Measurements from ENCODE around the gene C1orf50.
A peak's percentile ranks its signal among the peaks of the same experiment; 100 is the strongest.

Gene C1orf50

GRCh38 chr1:42735477-42736105, 31.5 kb upstream of the C1orf50 start:
- H3K4me1 ChIP-seq (ENCODE audit: insufficient read depth, low read length) = peaks cover 27% of the 10 kb centered on the region; the same call in 1 of the 2 replicates
- H3K36me3 ChIP-seq (ENCODE audit: insufficient read depth, low read length) = no peaks in the 10 kb centered on the region
- no peak overlapping the region for H3K9ac ChIP-seq (ENCODE audit: low read depth, low read length)
- no peaks in the 10 kb centered on the region for H3K9me3 ChIP-seq (ENCODE audit: control insufficient read depth, insufficient read depth, low read length)

- H3K36me3 ChIP-seq (ENCODE audit: insufficient read depth, low read length) = no peaks in the 10 kb centered on the region
- peaks cover 29% of the 10 kb centered on the region; the same call in 1 of the 2 replicates for H3K4me1 ChIP-seq (ENCODE audit: insufficient read depth, low read length)
- no peaks in the 10 kb centered on the region for H3K9me3 ChIP-seq (ENCODE audit: control insufficient read depth, insufficient read depth, low read length)
- no peak overlapping the region for H3K9ac ChIP-seq (ENCODE audit: low read depth, low read length)
Observed at GRCh38 chr1:42736152-42736551, 30.9 kb upstream of the C1orf50 start.

GRCh38 chr1:42736571-42737200, 30.4 kb upstream of the C1orf50 start:
- Histone ChIP-seq H3K4me1 (ENCODE audit: insufficient read depth, low read length) (peaks cover 33% of the 10 kb centered on the region; the same call in 1 of the 2 replicates), H3K9ac (ENCODE audit: low read depth, low read length) (no peak overlapping the region), H3K36me3 (ENCODE audit: insufficient read depth, low read length) (no peaks in the 10 kb centered on the region), H3K9me3 (ENCODE audit: control insufficient read depth, insufficient read depth, low read length) (no peaks in the 10 kb centered on the region)

- Histone ChIP-seq H3K4me1 (ENCODE audit: insufficient read depth, low read length) (peaks cover 33% of the 10 kb centered on the region; the same call in 1 of the 2 replicates), H3K9ac (ENCODE audit: low read depth, low read length) (no peak overlapping the region), H3K9me3 (ENCODE audit: control insufficient read depth, insufficient read depth, low read length) (no peaks in the 10 kb centered on the region), H3K36me3 (ENCODE audit: insufficient read depth, low read length) (no peaks in the 10 kb centered on the region)
Observed at GRCh38 chr1:42737257-42737656, 29.8 kb upstream of the C1orf50 start.

DNA sequence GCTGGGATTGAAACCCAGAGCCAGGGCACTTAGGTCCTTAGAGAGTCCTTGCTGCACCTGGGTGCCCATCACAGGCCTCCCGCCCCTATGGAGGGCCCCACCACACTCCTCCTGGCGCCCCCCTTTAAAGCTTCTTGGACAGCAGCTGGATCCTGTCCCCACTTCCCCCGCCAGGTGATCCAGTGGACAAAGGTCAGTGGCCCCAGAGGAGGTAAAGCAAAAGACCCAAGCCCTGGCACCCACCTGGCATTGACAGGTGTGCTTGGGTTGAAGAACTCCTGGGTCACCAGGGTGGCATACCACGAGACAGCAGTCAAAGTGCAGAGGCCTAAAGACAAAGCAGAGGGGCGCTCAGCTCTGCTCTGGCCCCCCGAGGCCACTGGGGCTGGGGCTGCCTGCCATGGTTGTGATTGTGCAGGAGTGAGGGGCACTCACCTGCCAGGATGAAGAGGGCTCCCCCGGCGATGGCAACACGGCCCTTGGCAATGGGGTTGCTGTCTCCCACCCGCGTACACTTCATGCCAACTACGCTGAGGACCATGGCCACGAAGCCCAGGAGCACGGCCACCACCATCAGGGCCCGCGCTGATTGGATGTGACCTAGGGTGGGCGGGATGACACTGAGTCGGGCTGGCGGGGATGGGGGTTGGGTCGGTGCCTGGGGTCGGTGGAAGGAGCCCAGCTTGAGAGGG, 28.9 kb upstream of the C1orf50 start:
- Histone ChIP-seq H3K4me1 (ENCODE audit: insufficient read depth, low read length) (peaks cover 36% of the 10 kb centered on the region), H3K36me3 (ENCODE audit: insufficient read depth, low read length) (no peaks in the 10 kb centered on the region), H3K9ac (ENCODE audit: low read depth, low read length) (no peak overlapping the region), H3K9me3 (ENCODE audit: control insufficient read depth, insufficient read depth, low read length) (no peaks in the 10 kb centered on the region)

DNA sequence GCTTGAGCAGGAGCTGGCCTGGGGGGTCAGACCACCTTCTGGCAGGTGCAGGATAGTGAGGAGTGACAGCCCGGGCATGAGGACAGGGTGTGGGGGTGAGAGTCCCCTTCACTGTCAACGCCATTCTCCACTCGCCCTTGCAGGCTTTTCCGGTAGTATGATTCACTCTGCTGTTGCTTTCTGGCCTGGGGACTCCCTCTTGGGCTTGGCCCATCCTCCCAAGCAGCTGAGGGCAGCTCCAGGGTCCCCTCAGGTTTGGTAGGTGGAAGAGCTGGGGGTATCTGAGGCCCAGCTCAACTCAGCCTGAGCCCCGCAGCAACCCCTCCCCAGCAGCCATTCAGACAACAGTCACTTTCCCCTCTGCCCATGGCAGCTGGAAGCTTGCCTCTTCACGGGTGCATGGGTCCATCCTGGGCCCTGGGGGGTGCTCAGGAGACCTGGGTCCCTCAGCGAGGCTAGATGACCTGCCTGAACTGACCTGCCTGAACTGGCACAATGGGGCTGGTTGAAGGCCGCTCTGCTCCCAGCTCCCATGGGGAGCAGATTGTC, 28.3 kb upstream of the C1orf50 start:
- Histone ChIP-seq H3K36me3 (ENCODE audit: insufficient read depth, low read length) (no peaks in the 10 kb centered on the region), H3K4me1 (ENCODE audit: insufficient read depth, low read length) (peaks cover 37% of the 10 kb centered on the region), H3K9me3 (ENCODE audit: control insufficient read depth, insufficient read depth, low read length) (no peaks in the 10 kb centered on the region), H3K9ac (ENCODE audit: low read depth, low read length) (no peak overlapping the region)

GRCh38 chr1:42739753-42740700, 27.0 kb upstream of the C1orf50 start, which contains the start of gene CLDN19:
TSS of gene CLDN19 (minus strand) at chr1:42740236. CDS start at chr1:42740063, 173 bp downstream.
- Histone ChIP-seq H3K9me3 (ENCODE audit: control insufficient read depth, insufficient read depth, low read length) (no peaks in the 10 kb centered on the region), H3K9ac (ENCODE audit: low read depth, low read length) (peak within 1 kb of the TSS; percentile 24; the same call in 1 of the 2 replicates), H3K4me1 (ENCODE audit: insufficient read depth, low read length) (peaks cover 30% of the 10 kb centered on the region), H3K36me3 (ENCODE audit: insufficient read depth, low read length) (no peaks in the 10 kb centered on the region)

GRCh38 chr1:42740851-42741580, 26.0 kb upstream of the C1orf50 start:
- Histone ChIP-seq H3K9ac (ENCODE audit: low read depth, low read length) (no peak overlapping the region), H3K36me3 (ENCODE audit: insufficient read depth, low read length) (peaks cover 4% of the 10 kb centered on the region; the same call in 1 of the 2 replicates), H3K9me3 (ENCODE audit: control insufficient read depth, insufficient read depth, low read length) (no peaks in the 10 kb centered on the region), H3K4me1 (ENCODE audit: insufficient read depth, low read length) (peaks cover 30% of the 10 kb centered on the region)

GRCh38 chr1:42741706-42742105, 25.3 kb upstream of the C1orf50 start:
- H3K9ac ChIP-seq (ENCODE audit: low read depth, low read length) = no peak overlapping the region
- H3K4me1 ChIP-seq (ENCODE audit: insufficient read depth, low read length) = peaks cover 30% of the 10 kb centered on the region
- H3K36me3 ChIP-seq (ENCODE audit: insufficient read depth, low read length) = peaks cover 6% of the 10 kb centered on the region; the same call in 1 of the 2 replicates
- no peaks in the 10 kb centered on the region for H3K9me3 ChIP-seq (ENCODE audit: control insufficient read depth, insufficient read depth, low read length)

DNA sequence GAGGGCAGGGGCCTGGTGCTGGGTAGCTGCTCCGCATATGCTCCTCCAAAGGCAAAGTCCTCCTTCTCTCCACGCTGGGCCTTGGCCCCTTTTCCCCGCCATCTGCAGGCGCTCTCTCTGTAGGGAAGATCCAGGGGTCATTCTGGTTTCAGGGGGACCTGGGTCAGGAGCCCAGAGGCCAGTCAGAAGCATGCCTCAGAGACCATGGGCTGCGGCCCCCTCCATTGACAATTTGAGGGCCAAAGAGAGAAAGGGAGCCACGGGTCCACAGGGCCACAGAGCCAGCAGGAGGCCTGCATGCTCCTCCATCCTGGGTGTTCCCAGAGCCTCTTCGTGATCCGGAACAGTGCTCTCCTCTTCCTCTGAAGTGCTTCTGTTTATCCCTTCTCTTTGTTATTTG, 24.9 kb upstream of the C1orf50 start:
- H3K9me3 ChIP-seq (ENCODE audit: control insufficient read depth, insufficient read depth, low read length) = no peaks in the 10 kb centered on the region
- H3K4me1 ChIP-seq (ENCODE audit: insufficient read depth, low read length) = peaks cover 30% of the 10 kb centered on the region
- no peak overlapping the region for H3K9ac ChIP-seq (ENCODE audit: low read depth, low read length)
- peaks cover 6% of the 10 kb centered on the region; the same call in 1 of the 2 replicates for H3K36me3 ChIP-seq (ENCODE audit: insufficient read depth, low read length)

- no peaks in the 10 kb centered on the region for H3K9me3 ChIP-seq (ENCODE audit: control insufficient read depth, insufficient read depth, low read length)
- no peak overlapping the region for H3K9ac ChIP-seq (ENCODE audit: low read depth, low read length)
- H3K4me1 ChIP-seq (ENCODE audit: insufficient read depth, low read length) = peaks cover 30% of the 10 kb centered on the region
- H3K36me3 ChIP-seq (ENCODE audit: insufficient read depth, low read length) = peaks cover 6% of the 10 kb centered on the region; the same call in 1 of the 2 replicates
Observed at GRCh38 chr1:42742617-42743316, 24.3 kb upstream of the C1orf50 start.

GRCh38 chr1:42743317-42744147, 23.5 kb upstream of the C1orf50 start:
- H3K9ac ChIP-seq (ENCODE audit: low read depth, low read length) = no peak overlapping the region
- H3K9me3 ChIP-seq (ENCODE audit: control insufficient read depth, insufficient read depth, low read length) = no peaks in the 10 kb centered on the region
- peaks cover 6% of the 10 kb centered on the region; the same call in 1 of the 2 replicates for H3K36me3 ChIP-seq (ENCODE audit: insufficient read depth, low read length)
- H3K4me1 ChIP-seq (ENCODE audit: insufficient read depth, low read length) = peaks cover 30% of the 10 kb centered on the region
